GM18951 (cell line): Measurements from ENCODE around the gene MTX3.

Experiments used
- POLR2A ChIP-seq: IDR thresholded peaks from 4 replicates; pipeline ENCODE4 v1.6.1; 2011; ENCODE audit warnings: mild to moderate bottlenecking; ENCODE audit not compliant: insufficient read length, insufficient read depth; ENCODE audit errors: extremely low read depth
- in situ Hi-C: fragments of 300-500 bp; cut with MboI; formaldehyde crosslinking; loops from one replicate; pipeline ENCODE4 v1.12.0; 2022; ENCODE audit warnings: low sequenced_read_pairs, mixed read lengths, inconsistent platforms; ENCODE audit not compliant: unreplicated experiment

Gene MTX3

DNA sequence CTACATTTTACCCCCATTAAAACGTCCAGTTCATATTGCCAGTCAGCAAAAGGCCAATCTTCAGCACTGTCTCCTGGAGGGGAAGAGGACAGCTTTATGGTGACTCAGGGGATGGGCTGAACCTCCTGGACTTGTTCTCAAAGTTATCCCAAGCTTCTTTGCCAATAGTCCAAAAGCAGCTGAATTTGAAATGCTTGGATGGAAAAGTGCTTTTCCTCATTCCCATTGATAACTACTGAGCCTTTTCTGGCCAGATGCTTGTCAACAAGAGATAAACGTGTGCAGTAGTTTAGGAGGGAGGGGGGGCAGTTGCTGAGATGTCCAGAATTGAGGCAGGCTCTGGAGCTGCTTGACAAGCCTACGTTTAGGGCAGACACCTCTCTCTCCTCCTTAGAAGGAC, 43.5 kb downstream of the MTX3 start:
- TF ChIP-seq POLR2A = no peak
- in situ Hi-C loops = no loop called here

DNA sequence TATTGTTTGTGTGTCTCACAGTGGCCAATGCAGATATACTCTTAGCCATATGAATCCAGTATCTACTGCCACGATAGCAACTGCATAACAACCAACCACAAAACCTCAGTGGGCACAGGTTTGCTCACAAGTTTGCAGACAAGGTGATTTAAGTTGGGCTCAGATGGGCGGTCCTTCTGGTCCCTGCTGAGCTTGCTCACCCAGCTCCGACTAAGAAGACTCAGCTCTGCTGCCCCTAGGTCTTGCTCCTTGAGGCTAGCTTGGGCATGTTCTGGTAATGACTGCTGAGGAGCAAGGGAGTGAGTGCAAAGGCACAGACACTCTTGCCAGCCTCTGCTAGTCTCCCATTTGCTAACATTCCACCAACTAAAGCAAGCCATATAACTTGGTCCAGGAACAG, 52.6 kb downstream of the MTX3 start:
- in situ Hi-C loops = no loop called here
- TF ChIP-seq POLR2A = no peak

GRCh38 chr5:79936646-79937216, 54.3 kb downstream of the MTX3 start:
- in situ Hi-C loops = no loop called here
- no peak for TF ChIP-seq POLR2A

DNA sequence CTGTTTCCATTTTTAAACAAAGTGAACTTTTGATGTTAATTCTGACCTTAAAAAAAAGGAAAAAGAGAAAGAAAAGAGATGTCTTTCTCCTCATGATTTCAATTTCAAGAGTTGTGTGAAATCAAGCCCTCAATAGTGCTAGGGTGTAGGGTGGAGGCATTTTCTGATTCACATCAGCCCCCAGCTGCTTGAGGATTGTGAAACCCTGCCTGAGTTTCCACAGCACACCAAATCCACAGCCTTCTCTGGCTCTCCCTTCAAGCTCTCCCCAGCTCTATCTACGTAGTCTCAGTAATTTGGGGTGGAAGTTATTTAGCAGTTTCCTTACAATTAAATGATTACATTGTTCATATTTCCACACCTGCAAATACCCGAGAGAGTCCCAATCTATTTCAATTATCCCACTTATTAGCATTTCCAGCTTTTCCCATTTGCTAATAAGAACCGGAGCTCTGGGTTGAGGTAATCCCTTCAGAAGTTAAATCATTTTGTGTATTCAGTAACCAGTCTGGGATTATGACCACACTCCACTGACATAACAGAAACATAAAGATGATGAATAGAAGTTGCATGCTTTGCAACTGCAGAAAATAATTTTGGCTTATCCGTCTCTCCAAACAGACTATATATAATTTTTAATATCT, 54.9 kb downstream of the MTX3 start:
- in situ Hi-C loops = no loop called here

GRCh38 chr5:79934681-79935080, 56.4 kb downstream of the MTX3 start:
- in situ Hi-C loops = no loop called here
- TF ChIP-seq POLR2A = no peak

More for the DNA sequence above, 54.9 kb downstream of the MTX3 start:
- TF ChIP-seq POLR2A = no peak

GRCh38 chr5:79932510-79933504, 58.3 kb downstream of the MTX3 start:
- no peak for TF ChIP-seq POLR2A
- in situ Hi-C loops = no loop called here

- in situ Hi-C loops = no loop called here
- TF ChIP-seq POLR2A = no peak
Measured at GRCh38 chr5:79931866-79932265, 59.2 kb downstream of the MTX3 start.

GRCh38 chr5:79931409-79931808, 59.7 kb downstream of the MTX3 start:
- TF ChIP-seq POLR2A = no peak
- in situ Hi-C loops = no loop called here

DNA sequence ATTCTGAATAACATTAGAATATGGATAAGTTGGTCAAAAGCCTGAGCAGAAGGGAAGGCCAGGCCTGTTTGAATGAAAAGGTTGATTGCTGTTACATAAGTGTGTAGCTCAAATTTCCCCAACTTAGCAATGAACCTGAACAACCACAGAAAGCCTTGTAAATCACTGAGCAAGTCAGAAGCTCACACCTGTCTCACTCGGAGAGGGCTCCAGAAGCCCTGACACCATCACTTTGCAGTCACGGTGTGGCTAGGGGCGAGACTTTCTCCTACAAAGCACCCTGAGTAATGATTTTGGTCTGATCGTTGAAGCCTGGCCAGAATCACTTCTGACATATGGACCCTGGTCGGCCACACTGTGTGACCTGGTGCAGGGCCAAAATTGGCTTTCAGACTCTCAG, 62.0 kb downstream of the MTX3 start:
- in situ Hi-C loops = no loop called here
- no peak for TF ChIP-seq POLR2A
